Activated CD8-positive, alpha-beta memory T cell treated with anti-CD3 and anti-CD28 coated beads, Interleukin-2, amount 50 U/mL, for 24 hours (primary cell): ENCODE measurements around the gene KLF2.
"Not testable (repeated sequence)": the region's sequence is repeated elsewhere in the genome, so short reads cannot be mapped to it uniquely, and the experiment has no call there.

Experiments
- DNase-seq: peaks from one replicate; pipeline ENCODE4 v3.0.0-alpha.2; 2020; ENCODE audit errors: extremely low read depth

The KLF2 gene

DNA sequence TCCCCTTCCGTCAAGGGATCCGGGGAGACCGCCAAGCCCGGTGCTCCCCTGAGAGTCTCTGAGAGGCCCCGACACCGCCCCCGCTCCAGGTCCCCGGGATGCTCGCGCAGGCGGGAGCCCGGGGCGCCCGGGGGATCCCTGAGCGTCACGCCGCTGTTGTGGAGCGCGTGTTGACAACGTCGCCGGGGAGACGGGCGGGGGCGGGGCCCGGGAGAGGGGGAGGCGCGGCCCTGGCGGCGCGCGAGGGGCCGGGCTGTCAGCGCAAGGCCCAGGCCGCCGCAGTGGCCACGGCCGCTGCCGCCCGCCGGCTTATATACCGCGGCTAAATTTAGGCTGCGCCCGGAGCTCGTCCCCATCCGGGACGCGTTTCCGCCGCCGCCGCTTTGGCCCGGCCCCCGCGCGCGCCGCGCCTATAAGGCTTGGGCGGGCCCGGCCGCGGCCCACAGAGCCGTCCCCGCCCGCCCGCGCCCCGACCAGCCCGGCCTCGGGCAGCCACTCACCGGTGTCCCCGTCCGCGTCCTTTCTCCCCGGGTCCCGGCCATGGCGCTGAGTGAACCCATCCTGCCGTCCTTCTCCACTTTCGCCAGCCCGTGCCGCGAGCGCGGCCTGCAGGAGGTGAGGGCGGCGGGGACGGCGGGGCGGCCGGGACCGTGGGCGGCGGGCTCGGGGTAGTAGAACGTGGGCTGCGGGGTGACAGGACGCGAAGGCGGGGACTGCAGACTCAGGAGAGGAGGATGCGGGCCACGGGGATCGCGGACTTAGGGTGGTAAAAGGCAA is at the start of gene KLF2:
KLF2 (plus strand) TSS at position 443 of the 777 bp plus-strand sequence; CDS start at position 541, 98 bp downstream.
- DNase-seq, result no peak

DNA sequence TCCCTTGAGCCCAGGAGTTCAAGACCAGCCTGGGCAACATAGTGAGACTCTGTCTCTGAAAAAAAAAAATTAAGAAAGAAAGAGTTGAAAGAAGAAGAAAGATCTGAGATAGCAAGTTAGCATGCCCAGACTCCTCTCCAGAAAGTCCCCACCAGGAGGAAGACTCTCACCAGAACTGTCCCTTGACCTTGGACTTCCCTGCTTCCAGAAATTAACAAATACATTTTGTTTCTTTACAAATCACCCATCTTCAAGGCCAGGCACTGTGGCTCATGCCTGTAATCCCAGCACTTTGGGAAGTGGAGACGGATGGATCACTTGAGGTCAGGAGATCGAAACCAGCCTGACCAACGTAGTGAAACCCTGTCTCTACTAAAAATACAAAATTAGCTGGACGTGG is 44.3 kb upstream of the KLF2 start:
- no peak for DNase-seq

DNA sequence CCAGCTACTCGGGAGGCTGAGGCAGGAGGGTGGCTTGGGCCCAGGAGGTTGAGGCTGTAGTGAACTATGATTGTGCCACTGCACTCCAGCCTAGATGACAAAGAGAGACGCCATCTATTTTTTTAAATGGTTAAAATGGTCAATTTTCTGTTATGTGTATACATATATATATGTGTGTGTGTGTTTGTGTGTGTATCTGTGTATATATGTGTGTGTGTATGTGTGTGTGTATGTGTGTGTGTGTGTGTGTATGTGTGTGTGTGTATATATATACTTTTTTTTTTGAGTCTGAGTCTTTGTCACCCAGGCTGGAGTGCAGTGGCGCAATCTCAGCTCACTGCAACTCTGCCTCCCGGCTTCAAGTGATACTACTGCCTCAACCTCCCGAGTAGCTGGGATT is 42.9 kb upstream of the KLF2 start:
- DNase-seq, result no peak

DNA sequence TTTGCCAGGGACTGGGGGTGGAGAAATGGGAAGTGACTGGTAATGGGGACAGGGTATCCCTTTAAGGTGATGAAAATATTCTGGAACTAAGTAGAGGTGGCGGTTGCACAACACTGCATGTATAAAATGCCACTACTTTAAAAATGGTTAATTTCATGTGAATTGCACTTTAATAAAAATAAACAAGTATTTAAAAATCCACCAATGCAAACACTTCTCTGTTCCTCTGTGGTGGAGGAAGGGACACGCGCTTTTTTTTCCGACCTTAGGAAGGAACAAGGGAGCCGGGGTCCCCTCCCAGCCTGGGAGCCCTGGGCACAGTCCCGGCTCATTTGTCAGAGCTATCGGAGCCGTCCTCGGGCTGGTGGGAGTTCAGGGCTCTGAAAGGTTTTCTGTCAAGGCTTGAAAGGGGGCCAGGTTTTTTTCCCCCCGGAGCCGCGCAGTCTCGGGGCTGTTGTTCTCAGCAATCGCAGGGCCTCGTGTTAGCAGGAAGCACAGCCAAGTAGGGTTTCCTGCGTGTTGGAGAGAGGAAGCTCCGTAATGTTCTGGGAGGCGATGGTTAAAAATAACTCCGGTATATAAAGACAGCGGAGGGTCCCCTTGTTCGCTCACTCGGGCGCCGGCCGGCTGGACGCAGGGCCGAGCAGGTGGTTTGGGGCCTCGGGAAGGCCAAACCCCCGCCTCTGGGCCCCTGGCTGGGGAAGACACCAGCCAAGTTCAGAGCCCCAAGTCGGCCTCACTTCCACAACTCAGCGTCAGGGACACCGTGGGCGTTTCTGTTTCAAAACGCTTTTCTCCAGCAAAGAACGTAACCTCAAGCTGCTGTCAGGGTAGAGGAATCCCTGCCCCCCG is 41.2 kb upstream of the KLF2 start:
- DNase-seq, result peak; percentile 63

DNA sequence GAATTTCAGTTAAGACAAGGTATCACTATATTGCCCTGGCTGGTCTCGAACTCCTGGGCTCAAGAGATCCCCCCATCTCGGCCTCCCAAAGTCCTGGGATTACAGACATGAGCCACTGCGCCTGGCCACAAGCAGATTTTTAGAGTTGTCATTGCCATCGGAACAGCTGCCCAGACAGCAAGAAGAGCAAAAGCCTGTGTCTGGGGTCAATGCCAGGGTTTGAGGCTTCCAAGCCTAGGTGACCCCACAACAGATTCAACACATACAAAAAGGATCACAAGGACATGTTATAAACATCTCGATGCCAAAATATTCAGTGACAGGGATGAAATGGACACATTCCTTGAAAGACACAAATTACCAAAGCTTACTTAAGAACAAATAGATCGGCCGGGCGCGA is 40.1 kb upstream of the KLF2 start:
- DNase-seq, result no peak

DNA sequence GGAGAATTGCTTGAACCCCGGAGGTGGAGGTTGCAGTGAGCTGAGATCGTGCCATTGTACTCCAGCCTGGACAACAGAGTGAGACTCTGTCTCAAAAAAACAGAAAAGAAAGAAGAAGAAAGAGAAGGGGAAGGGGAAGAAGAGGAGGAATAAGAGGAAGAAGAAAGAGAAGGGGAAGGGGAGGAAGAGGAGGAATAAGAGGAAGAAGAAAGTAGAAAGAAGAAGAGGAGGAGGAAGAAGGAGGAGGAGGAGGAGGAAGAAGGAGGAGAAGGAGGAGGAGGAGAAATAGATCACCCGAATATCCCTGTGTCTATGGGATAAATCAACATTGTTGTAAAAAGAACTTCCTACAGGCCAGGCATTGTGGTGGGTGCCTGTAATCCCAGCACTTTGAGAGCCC is 39.5 kb upstream of the KLF2 start:
- DNase-seq, result not testable (repeated sequence)

DNA sequence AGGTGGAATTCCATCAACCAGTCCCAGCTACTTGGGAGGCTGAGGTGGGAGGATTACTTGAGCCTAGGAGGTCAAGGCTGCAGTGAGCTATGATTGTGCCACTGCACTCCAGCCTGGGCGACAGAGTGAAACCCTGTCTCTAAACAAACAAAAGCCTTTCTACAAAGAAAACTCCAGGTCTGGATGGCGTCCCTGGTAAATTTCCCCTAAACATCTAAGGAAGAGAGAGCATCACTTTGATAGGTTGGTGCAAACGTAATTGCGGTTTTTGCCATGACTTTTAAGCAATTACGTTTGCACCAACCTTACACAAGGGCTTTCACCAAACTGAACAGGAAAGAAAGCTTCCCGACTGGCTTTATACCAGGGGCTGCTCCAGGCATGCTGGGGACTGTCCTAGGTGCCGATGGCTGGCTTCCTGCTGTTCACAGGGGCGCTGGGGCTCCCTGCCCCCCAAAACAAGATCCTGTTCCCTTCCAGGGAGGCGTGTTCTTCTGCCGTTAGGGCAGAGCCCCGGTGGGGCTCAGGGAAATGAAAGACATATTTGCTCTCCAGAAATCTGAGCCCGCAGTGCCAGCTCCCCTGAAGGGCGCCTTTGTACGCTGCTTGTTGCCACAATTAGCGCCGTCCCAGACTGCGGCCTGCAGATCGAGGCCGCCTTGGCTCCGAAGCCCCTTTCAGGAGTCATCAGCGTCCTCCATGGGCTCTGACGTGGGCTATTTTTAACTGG is 38.7 kb upstream of the KLF2 start:
- no peak for DNase-seq

DNA sequence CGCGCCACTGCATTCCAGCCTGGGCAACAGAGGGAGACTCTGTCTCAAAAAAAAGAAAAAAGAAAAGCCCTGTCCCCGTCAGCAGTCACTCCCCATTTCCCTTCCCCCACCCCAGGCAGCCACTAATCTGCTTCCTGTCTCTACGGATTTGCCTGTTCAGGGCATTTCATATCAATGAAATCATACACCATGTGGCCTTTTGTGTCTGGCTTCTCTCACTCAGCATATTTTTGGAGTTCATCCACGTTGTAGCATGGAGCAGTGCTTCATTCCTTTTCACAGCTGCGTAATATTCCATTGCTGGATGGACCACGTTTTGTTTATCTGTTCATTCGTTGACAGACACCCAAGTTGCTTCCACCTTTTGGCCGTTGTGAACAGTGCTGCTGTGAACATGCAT is 36.1 kb upstream of the KLF2 start:
- no peak for DNase-seq

DNA sequence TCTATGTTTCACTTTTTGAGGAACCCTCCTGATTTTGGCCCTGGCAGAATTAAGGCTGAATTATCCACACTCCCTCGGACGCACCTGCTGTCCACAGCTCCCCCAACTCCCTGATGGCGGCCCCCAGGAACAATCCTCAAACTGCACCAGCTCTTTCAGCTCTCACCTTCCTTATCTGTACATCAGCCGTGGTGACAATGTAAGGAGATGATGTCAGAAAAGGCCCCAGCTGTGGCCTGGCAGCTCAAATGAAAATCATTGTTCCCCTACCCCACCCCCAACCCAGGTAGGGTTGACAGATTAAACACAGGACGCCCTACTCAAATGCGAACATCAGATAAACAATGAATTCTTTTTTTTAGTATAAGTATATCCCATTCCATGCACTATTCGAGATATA is 35.0 kb upstream of the KLF2 start:
- no peak for DNase-seq

DNA sequence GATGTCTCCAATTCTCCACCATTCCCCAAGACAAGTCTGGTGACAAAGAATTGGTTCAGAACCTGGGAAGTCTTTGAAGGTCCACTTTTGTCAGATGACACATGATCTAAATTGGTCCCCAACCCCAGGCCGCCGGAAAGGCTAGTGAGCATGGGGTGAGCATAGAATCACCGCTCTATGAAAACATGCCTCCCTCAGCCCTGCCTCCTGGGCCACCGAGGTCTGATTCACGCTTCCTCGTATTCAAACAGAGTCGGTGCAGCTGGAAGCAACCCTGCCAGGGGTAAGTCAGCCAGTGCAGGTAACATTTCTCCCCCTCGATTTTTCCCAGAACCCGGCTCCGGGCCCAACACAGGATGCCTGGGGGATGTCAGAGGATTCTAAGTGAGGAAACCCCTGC is 33.9 kb upstream of the KLF2 start:
- no peak for DNase-seq

DNA sequence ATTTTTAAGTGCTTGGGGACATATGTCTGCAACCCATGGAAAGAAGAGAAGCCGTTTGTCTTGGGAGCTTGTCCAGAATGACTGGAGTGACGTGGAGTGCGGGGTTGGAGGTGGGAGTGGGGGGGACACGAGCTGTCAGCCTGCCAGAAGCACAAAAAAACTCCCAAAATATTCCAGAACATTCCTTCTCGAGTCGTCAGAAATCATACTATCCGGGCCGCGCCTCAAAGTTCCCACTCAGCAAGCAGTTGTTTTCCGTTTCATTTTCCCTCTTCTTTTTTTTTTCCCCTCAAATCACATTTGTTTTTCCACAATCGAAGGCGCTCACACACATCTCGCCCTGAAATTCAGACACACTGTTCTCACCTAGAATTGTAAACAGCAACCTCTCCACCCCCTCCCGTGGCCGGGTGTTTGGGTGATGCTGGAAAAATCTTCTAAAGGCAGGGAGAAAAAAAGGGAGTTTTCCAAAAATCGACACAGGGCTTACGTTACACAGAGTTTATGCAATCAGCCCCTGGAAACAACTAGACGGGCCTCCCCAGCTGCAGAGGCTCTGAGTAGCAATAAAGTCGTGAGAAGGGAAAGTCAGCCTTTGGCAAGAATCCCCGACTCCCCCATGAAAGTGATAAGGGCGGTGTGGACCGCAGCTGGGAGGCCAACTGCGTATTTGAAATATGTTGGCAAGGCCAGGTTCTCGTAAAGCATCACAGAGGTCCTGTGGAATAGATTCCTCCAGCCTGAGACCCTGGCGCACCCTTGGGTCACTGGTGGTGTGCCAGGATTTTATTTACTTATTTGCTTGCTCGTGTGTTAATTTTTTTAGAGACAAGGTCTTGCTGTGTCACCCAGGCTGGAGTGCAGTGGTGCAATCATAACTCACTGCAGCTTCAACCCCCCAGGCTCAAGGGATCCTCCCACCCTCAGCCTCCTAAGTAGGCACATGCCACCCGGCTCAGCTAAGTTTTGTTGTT is 31.2 kb upstream of the KLF2 start:
- no peak for DNase-seq

DNA sequence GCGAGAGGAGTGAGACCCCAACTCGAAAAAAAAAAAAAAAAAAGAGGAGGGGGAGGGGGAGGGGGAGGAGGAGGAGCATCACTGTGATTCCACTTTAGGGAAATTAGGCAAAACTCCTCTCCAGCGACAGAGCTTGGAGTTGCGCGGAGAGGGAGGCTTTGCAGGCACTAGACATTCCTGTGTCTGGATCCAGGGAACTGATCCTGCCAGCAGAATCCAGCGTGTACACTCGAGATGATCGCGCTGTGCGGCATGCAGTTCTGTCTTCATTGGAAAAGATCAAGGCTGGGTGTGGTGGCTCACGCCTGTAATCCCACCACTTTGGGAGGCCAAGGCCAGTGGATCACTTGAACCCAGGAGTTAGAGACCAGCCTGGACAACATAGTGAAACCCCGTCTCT is 29.6 kb upstream of the KLF2 start:
- no peak for DNase-seq

DNA sequence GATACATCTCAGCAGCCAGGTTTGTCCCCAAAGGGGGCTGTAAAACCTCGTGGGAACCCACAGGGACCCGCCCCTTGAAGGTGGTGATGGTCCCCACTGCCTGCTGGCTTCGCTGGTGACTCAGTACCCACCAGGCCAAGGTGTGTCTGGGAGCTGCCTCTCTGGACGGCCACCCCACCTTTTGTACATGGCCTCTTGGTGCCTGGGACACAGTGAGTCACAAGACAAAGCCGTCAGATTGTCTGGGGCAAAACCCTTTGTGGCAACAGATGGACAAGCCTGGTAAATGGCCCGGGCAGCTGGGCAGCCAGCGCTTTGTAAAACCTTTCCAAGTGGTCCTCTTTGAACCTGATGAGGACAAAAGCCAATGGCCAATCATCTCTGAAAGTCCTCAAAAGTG is 27.9 kb upstream of the KLF2 start:
- no peak for DNase-seq

DNA sequence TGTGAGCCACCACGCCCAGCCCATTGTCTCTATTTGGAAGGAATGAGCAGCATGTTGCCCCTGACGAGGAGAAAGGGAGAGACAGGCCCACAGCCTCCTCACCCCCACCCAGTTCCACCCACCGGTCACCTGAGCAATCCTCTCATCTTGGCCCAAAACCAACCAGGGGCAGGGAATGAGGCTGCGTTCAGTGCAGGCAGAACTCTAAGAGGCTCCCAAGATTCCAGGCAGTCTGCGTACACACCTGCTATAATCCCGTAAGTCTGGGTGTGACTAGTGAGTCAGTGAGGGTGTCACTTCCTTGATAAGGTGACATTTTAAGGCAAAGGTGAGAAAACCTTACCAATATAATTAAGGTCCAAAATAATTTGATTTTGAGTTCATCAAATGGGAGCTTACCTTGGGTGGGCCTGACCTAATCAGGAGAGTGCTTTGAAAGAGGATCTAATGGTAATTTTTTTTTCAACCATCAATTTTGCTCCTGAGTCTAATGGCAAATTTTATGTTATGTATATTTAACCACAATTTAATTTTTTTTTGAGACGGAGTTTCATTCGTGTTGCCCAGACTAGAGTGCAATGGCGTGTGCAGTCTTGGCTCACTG is 26.9 kb upstream of the KLF2 start:
- DNase-seq, result no peak

DNA sequence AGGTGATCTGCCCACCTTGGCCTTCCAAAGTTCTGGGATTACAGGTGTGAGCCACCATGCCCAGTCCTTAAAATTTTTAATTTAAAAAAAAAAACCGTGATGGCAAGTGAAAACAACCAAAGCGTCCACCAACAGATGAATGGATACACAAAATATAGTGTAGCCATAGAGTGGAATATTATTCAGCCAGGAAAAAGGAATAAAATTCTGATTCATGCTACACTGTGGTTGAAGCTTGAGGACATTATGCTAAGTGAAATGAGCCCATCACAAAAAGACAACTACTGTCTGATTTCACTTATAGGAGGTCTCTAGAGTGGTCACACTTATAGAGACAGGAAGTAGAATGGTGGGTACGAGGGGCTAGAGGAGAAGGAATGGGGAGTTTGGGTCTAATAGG is 26.3 kb upstream of the KLF2 start:
- no peak for DNase-seq

DNA sequence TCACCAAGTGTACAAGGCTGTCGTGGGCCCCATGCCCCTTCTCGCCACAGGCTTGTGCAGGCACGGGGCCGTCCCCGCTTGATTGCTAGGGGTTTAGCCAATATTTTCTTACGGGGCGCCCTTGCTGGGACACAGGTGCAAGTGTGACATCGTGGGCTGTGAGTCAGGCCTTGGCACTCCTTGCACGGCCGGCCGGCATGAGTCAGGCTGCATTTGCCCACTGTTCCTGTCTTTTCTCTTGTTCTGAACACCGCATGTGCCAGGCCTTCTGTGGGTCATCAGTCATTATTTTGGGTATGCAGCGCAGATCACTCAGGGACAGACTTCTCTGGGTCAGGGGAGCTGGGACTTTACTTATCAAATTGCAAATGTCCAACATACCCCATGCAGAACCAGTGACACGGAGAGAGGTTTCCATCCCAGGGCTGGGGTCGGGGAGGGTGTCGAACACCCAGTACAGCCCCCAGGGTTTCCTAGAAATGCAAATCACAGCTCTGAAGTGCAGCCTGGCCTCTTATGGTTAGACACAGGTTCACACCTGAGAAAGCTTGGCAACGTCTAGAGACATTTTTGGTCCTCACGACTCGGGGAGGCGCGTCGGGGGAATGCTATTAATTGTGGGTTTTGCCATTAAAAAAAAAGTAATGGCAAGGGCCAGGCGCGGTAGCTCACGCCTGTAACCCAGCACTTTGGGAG is 22.5 kb upstream of the KLF2 start:
- no peak for DNase-seq

DNA sequence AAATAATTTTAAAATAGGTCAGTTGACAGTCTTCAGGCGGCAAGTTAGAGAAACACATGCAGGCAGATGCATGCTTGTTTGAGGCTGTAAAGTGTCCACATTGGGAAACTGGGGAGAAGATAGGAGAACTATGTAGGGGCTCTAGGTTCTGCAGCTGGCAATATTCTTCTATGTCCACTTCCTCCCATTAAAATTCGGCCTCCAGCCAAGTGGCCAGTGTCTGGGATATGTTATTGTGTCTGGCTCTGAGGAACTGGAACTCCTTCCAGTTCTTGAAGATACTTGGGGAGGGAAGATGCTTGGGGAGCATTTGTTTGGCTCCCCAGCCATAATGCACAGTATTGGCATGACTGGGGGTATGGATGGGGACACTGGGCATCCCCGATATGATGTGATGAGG is 20.9 kb upstream of the KLF2 start:
- DNase-seq, result no peak

DNA sequence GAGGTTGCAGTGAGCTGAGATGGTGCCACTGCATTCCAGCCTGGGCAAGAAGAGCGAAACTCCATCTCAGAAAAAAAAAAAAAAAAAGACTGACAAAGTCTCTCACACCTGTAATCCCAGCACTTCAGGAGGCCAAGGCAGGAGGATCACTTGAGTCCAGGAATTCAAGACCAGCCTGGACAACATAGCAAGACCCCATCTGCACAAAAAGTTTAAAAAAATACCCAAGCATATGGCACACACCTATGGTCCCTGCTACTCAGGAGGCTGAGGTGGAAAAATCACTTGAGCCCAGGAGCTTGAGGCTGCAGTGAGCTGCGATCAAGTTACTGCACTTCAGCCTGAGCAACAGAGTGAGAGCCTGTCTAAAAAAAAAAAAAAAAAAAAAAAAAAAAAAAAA is 20.1 kb upstream of the KLF2 start:
- not testable (repeated sequence) for DNase-seq

DNA sequence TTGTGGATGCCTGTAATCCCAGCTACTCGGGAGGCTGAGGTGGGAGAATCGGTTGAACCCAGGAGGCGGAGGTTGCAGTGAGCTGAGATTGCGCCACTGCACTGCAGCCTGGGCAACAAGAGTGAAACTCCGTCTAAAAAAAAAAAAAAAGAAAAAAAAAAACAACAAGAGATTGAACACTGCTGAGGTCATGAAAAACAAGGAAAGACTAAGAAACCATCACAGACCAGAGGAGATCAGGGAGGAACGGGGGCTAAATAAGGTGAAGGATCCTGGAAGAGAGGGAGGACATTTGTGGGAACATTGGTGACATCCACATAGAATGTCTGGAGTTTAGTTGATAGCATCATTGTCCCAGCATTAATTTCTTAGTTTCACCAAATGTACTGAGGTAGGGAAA is 19.6 kb upstream of the KLF2 start:
- not testable (repeated sequence) for DNase-seq

DNA sequence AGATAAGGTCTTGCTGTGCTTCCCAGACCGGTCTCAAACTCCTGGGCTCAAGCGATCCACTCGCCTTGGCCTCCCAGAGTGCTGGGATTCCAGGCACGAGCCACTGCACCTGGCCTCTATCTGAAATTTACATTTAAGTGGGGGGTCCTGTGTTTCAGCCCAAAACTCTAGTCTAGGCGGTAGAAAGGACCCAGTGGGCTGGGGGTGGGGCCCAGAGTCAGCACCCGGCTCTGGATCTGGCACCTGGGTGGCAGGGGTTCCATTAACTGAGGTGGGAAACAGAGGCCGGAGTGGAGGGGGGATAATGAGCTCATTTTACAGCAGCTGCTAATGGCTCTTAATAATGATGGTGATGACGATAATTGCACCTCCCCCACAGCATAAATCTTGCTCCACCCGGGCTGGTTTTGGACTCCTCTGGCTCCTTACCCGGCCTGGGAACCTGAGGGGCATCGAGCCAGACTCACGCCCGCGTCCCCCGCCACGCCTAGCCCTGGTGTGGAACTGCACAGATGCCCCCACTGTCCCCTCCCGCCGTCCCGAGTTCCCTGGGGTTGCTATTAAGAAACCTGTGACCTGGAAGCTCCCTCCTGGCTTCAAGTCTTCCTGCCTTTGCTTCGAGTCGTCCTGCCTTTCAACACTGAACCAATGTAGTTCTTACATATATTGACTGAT is 17.8 kb upstream of the KLF2 start:
- DNase-seq, result no peak
